GM19452 (cell line): ENCODE data around the gene SNX2.
"Not testable (repeated sequence)": the region's sequence is repeated elsewhere in the genome, so short reads cannot be mapped to it uniquely, and the experiment has no call there.

Source experiments
- ATAC-seq: cut with Tn5 transposase; IDR thresholded peaks from one replicate; pipeline ENCODE4 v1.9.1; 2021; ENCODE audit not compliant: unreplicated experiment

SNX2 gene, protein sequence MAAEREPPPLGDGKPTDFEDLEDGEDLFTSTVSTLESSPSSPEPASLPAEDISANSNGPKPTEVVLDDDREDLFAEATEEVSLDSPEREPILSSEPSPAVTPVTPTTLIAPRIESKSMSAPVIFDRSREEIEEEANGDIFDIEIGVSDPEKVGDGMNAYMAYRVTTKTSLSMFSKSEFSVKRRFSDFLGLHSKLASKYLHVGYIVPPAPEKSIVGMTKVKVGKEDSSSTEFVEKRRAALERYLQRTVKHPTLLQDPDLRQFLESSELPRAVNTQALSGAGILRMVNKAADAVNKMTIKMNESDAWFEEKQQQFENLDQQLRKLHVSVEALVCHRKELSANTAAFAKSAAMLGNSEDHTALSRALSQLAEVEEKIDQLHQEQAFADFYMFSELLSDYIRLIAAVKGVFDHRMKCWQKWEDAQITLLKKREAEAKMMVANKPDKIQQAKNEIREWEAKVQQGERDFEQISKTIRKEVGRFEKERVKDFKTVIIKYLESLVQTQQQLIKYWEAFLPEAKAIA

DNA sequence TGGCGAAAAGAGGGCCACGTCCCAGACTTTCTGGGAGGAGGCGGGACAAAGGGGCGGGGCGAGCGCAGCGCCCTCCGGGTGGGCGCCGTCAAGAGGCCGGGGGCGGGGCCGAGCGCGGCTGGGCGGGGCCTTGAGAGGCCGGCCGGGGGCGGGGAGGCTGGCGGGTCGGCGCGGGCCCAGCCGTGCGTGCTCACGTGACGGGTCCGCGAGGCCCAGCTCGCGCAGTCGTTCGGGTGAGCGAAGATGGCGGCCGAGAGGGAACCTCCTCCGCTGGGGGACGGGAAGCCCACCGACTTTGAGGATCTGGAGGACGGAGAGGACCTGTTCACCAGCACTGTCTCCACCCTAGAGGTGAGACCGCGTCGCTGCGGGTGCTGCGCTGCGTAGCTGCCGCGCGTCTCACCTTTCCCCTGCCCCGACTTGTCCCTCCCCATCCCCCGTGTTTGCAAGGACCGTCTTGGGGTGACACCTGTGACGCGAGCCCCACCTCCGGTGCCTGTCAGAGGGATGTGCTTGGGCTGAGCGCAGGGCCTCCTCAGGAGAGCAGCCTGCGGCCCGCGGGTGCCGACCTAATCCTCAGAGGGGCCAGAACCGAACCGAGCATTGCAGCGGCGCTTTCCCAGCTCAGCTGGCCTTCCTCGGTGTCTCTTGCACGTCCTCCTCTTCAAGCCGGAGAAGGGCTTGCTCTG, at the start of gene SNX2:
Gene SNX2, plus strand, starts transcription at position 220 of the 689 bp plus-strand sequence. Its CDS starts 24 bp downstream, at position 244.
- ATAC-seq = peak; percentile 86

DNA sequence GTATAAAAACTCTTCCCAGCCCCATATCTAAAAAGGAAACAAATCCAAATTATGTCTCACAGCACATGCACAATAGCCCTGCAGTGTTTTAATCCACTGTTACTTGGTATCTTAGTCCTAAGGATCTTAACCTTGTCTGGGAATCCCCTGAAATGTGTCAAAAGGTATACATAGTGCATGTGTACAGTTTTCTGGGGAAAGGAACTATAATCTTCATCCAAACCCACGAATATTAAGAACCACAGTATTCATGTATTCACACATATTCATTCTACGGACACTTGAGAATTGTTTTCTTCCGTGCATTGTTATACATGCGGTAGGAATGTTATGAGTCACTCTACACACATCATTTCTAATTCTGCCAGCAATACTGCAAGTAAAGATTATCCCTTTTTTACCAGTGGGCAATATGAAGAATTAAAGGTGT, 47.8 kb upstream of the SNX2 start:
- peak; percentile 38 for ATAC-seq

DNA sequence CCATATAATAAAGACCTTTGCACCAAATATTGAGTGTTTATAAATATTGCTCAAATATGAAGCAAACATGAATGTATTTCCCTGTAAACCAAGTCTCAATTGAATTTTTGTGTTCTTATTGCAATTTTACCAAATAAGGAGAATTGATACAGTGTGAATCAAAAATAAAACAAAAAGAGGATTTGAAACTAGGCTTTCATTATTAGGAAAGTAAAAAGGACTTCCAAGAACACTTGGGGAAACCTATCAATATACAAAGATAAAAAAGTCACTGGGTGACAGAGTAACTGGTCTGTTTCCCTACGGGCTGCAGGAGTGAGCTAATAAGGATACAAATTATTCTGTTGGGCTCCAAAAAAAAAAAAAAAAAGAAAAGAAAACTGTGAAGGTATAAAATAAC, 44.8 kb upstream of the SNX2 start:
- ATAC-seq = no peak

DNA sequence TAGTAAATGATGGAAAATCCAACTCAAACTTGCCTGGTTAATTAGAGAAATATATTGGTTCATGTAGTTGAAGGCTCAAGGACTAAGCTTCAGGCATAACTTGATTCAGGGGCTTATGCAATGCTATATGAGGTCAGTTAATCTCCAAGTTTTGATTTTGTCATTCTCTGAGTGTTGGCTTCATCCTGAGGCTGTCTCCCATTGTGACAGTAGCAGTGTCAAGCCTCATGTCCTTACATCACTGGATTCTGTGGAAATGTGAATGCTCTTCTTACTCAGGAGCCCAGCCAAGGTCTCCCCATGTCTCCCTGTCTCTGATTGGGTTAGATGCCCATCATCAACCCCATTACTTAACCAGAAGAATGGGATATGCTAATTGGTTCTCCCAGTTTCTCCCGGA, 44.4 kb upstream of the SNX2 start:
- no peak for ATAC-seq

DNA sequence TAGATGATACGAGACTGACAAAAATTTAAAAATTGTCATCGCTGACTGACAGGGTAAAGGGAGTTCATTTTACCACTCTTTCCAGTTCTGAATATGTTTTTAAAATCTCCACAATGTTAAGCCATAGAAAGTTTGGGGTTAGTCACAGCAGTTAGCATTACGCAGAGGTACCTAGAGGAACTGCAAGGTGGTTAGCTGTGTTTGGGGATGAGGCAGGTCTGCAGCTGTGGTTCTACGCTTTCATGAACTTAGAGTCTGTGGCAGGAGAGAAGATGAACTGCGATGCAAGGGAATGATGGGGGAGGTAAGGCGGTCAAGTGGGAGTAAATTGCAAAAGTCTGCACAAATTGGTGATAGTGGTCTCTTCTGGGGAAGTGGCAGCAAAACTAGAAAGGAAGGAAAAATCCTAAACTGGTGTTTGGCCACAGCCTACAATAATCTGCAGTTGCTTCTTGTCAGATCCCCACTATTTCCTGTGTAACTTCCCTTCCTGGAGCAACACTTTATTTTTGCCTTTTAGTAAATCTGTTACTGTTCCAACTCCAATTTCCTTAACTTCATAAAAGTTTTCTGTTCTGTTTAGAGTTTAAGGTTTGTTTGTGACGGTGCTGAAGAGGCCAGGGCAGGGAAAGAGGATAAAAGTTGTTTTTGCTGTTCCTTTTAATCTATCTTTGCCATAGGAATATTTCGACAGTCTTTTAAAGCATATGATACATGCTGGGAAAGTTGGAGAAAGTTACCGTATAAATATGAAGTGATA, 38.6 kb upstream of the SNX2 start:
- ATAC-seq = peak; percentile 72

DNA sequence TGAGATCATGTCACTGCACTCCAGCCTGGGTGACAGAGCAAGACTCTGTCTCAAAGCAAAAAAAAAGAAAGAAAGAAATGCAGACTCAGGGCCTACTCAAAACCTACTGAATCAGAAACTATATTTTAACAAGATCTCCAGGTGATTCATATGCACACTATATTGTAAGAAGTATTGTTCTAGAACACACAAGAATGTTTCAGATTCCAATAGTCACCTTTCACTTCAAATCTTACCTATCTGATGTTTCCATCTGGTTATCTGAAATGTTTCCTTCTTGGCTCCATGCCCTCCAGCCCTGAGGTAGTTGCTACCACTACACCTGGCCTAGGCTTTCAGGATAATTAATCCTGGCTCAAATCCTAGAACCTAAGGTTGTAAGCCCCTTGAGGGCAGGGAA, 36.8 kb upstream of the SNX2 start:
- ATAC-seq = no peak

DNA sequence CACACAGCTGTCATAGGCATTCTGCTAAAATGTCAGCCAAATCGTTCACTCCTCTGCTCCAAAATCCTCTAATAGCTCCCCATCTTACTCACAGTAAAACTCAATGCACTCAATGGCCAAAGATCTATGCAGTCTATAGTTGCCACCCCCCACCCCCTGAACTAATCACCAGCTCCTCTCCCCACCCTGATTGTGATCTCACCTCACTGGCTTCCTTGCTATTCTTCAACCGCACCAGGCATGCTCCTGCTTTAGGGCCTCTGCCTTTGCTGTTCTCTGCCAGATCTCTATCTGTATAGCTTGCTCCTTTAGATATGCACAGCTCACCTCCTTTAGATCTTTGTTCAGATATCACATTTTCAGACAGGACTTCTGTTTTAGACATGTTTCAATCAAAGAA, 33.2 kb upstream of the SNX2 start:
- ATAC-seq = no peak

DNA sequence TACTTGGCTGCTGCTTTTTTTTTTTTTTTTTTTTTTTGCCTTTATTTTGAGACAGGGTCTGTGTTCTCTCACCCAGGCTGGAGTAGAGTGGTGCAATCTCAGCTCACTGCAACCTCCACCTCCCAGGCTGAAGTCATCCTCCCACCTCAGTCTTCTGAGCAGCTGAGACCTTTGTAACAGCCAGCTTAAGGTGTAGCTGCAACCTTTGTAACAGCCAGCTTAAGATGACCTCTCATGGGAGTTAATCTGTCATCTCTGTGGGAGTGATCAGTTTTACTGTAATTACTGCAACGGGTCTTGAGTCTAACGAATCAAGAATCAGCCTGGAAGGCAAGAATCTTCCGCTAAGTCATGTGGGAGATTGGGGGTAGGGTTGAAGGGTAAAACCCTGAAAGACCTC, 31.6 kb upstream of the SNX2 start:
- ATAC-seq = no peak

DNA sequence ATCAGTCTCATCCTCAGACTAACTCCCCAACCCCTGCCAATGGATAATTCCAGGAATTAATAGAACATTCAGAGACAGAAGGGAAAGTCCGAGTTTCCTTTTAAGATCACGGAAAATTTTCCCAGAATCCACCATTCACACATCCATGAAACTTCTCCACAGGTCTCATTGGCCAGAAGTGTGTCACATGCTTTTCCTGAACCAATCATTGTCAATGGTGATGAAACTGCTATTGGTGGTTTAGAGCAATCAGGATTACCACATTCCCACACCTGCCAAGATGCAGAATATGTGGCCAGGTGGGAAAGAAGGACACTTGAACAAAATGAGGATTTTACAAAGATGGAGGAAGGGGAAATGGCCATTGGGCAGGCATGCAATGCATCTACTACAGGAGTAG, 29.3 kb upstream of the SNX2 start:
- no peak for ATAC-seq

DNA sequence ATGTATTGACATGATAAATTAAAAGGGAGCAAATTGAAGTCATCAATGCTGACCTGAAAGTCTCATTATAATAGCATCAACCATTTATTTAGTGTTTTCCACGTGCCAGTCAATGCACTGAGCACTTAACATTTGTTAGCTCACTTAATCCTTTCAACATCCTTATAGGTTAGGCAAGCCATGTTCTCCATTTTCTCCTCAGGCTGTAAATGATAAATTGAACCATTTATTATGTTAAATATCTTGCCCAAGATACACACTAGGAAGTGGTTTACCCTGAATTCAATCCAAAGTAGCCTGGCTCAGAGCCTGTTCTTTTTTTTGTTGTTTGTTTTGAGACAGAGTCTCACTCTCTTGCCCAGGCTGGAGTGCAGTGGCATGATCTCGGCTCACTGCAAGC, 25.0 kb upstream of the SNX2 start:
- no peak for ATAC-seq

DNA sequence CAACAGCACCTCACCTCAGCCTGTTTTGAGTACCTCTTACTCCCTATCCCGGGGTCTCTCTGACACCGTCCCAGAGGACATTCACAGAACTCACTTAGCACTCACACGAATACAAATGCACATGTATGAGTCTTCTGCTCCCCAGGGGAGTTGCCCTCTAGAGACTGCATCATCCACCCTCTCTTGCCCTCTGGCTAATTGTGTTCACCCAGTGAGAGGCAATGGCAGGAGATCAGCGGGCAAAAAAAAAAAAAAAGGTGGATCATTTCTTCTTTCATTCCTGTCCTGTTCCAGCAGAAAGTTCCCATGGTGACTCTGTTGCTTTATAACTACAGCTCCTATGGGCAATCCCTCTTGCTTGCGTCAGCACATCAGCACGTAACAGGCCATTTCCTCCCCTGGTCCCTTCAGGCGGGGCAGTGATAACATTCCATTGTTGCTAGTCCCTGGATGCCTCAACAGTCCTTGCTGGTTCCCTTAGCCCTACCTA, 23.5 kb upstream of the SNX2 start:
- no peak for ATAC-seq

DNA sequence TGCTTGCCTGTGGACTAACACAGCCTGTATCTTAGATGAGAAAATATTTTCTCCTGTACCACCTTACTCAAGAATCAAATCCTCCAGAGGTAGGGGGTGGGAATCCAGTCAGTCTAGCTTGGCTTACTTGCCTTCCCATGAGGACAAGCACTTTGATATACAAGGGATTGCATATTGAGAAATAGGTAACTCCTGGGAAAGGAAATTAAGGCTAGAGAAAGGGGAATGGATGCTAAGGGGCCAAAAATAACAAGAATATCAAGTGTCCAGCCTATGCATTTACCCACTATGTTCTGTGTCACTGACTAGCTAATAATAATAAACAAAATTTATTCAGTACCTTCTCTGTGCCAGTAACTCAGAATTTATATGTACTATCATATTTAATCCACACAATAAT, 21.4 kb upstream of the SNX2 start:
- ATAC-seq = no peak

DNA sequence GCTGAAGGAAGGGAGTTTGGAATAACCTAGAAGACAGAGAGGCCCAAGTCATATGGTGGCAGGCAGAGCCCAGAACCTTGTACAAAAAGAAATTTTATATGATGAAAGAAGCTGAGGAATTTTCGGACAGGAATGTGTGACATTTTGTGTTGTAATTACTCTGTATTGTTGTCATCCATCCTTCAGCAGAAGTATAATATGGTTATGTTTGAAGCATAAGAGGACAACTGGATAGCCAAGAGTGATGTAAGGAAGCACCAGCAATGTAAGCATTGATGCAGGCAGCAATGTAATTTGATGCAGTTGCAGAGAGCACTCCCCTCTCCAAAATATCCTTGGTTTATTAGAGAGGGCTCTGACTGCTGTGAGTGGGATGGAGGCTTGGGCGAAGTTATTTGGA, 19.1 kb upstream of the SNX2 start:
- ATAC-seq = no peak

DNA sequence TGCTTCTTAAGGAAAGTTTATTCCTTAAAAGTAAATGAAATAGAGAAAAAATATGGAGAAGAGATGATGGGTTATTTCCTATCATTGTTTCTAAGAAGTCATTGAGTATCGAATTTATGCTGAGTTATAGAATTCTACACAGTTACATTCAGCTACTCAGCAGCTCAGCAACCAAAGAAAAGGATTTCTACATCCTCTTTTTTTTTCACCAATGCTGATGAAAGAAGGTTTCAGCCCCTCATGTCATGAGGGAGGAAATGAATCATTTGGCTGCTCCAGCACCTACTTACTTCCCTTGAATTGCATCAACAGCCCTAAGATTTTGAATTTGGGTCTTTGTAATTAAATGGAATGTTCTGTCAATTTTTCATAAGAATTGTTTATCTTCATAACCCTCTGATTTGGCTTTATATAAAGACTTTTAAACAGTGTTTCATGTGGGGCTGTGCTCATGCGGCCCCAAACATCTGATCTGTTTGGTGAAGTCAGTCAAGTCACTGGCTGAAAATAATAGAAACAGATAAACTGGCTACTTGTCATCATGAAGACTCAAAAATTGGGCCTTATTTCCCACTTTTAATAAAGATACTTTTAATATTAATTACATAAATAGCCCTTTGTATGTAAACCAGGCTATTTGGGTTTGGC, 18.5 kb upstream of the SNX2 start:
- ATAC-seq = peak; percentile 77

DNA sequence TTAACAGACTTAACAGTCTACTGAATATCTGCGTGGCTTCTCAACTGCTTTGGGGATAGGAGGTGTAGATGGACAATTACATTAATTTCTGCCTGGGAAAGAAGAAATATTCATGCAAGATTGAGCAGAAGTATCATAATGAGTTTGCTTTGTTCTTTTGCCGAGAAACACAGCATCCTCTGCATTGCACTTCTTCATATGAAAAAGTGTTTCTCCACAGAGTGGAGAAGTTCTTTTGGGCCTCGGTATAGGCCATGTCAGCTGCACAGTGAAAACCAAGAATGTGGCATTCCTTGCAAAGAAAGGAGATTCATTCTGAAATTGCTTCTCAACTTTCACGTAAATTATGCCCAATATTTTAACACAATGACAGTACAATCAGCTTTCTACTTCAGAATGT, 17.6 kb upstream of the SNX2 start:
- peak; percentile 55 for ATAC-seq

DNA sequence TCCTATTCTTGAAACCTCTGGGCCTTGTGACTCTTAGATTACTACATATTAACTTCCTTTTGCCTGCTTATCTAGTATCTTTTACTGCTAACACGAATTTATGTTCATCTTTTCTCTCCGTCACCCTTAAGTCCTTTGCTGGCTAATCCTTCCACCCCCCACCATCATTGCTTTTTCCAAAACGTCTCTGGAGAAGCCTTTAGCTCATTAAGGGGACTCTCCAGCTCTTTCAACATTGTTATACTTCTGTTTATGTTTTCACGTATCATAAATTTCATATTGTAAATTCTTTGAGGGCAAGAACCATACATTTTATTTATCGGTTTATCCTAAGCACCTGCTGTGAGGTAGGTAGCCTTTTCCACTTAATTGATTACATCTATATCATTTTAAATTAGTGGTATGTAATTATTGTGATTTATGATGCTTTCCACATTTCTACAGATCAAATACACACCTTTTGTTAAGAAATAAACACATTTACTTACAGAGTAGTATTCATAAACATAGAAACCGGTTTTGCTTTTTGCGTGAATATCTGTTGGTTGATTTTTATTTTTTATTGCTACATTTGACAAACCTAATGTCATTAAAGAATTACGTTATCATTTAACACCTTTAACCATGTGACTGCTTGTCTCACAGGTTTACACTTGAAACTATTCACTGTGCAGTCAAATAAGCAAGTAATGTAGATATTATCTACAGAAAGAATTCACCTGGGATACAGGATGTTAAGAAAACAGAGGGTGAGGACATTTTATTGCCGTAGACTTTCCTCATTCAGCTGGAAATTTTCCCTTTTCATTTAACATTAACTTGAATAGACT, 15.4 kb upstream of the SNX2 start:
- no peak for ATAC-seq

DNA sequence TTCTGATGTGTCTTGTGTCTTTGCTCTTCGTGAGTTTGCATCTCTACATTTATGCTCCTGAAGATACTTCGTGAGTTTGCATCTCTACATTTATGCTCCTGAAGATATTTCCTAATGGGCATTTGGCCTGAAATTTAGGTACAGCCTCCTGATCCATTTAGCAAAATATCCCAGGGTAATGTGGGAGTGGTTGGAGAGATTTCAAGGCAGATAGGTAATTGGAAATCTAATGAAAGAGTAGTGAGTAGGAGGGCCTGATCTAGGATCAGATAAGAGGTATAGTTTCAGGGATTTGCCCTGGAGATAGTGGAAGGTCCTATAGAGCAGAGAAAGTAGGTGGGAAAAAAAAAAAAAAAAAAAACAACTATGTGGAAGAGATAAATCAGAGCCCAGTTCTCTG, 14.6 kb upstream of the SNX2 start:
- no peak for ATAC-seq

DNA sequence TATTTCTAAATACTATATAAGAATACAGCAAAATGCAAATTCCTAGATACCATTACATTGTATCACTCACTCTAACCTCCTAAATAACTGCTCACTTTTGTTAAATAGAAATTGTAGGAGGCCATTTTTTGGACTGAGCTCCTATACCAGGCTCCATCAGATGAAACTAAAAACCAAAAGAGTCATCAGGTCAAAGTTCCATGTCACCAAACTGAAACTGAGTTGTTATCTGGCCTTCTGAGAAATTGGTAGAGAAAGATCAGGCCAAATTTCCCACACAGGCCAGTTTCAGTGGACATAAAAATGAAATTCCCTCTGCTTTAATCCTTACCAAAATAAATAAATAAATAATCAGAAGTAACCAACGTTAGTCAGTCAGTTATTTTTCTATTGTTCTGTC, 13.8 kb upstream of the SNX2 start:
- ATAC-seq = no peak

DNA sequence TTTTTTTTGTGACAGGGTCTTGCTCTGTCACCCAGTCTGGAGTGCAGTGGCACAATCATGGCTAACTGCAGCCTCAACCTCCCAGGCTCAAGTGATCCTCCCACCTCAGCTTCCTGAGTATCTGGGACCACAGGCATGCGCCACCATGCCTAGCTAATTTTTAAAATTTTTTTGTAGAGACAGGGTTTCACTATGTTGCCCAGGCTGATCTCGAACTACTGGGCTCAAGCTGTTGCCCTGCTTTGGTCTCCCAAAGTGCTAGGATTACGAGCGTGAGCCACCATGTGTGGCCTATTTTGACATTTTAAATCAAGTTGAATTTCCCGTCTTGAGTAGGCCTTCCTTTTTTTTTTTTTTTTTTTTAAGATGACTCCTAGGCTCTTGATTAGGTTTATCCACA, 13.0 kb upstream of the SNX2 start:
- not testable (repeated sequence) for ATAC-seq

DNA sequence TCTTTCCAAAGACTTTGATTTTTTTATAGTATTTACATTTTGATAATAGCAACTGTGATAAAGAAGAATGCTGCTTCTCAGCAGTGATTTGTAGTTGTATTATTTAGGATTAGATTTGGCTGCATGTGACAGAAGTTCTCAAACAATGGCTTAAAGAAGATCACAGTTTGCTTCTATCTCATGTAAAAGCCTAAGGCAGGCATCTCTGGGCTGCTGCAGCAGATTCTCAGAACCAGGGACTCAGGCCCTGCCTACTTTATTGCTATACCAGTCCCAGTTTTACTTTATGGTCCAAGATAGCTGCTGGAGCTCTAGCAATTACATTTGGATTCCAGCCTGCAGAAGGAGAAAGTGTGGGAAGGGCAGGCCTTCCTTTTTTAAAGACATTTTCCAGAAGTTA, 8.8 kb upstream of the SNX2 start:
- no peak for ATAC-seq
